ENCODE results near the gene OTUD5. TPM values are rescaled to one million over a fixed set of nuclear protein-coding genes. Genes with fewer than 3 reads are reported as not detected.

OTUD5 gene
- polyA plus RNA-seq, 2 of the 4 experiments (the other 2 are of a cell fraction): 45.9 to 57.7 TPM

- WGBS (ENCODE audit: missing lambda C conversion rate): 99% methylated on average over 5 of the region's 5 CpGs
- no peak overlapping the region for H3K4me2 ChIP-seq
- ChIA-PET POLR2A (no interaction called here), CTCF (no interaction called here)
- no peak for DNase-seq (ENCODE audit: low read depth in 1 of 2, low spot score in 1 of 2)
- no peak overlapping the region for H3K27ac ChIP-seq
- H3K9me3 ChIP-seq: no peaks in the 10 kb centered on the region
- no peak for FAIRE-seq
- no peak for TF ChIP-seq EHMT2 (IDR thresholded peaks at IDR 0.05; ENCODE audit: low read depth)
- no peak for TF ChIP-seq TP53 (CRISPR knock-in tag; IDR thresholded peaks at IDR 0.05)
- no peak for TF ChIP-seq RAD21 (conservative IDR thresholded peaks at IDR 0.05 in 1 of 2, IDR thresholded peaks at IDR 0.05 in 1 of 2)
- TF ChIP-seq POLR2A (IDR thresholded peaks at IDR 0.05; ENCODE audit: low read length): no peak
- no peak for TF ChIP-seq KDM5A (IDR thresholded peaks at IDR 0.05)
- TF ChIP-seq ATOH8 (CRISPR knock-in tag; IDR thresholded peaks at IDR 0.05; ENCODE audit: low read depth): no peak
- TF ChIP-seq USF2 (IDR thresholded peaks at IDR 0.05): no peak
- no peak for TF ChIP-seq FOXS1 (CRISPR knock-in tag; IDR thresholded peaks at IDR 0.05)
- TF ChIP-seq BCL3 (IDR thresholded peaks at IDR 0.05): no peak
- no peak for TF ChIP-seq CBX2 (IDR thresholded peaks at IDR 0.05; ENCODE audit: borderline replicate concordance, low read depth)
- no peak for TF ChIP-seq RCOR1 (IDR thresholded peaks at IDR 0.05; ENCODE audit: low read depth, low read length)
- TF ChIP-seq MAFK (IDR thresholded peaks at IDR 0.05; ENCODE audit: partially characterized antibody): no peak
- TF ChIP-seq ZSCAN20 (CRISPR knock-in tag; IDR thresholded peaks at IDR 0.05): no peak
- no peak for TF ChIP-seq KDM1A (IDR thresholded peaks at IDR 0.05; ENCODE audit: low read depth)
- TF ChIP-seq CTCF (IDR thresholded peaks at IDR 0.05): no peak
- no peak for TF ChIP-seq JUNB (IDR thresholded peaks at IDR 0.05)
- TF ChIP-seq TFCP2L1 (CRISPR knock-in tag; IDR thresholded peaks at IDR 0.05): no peak
- TF ChIP-seq HMGXB4 (CRISPR knock-in tag; IDR thresholded peaks at IDR 0.05; ENCODE audit: borderline replicate concordance): no peak
- 0 out of 3 replicates have a peak, but pooled peaks cover 2% of the 10 kb centered on the region for H3K4me1 ChIP-seq
- no peak overlapping the region for H3K4me3 ChIP-seq
- ATAC-seq: no peak
Measured at GRCh38 chrX:48924270-48924669, 33.1 kb downstream of the OTUD5 start.

- no peak for ATAC-seq
- 90% methylated on average over 6 of the region's 13 CpGs for WGBS (ENCODE audit: missing lambda C conversion rate)
- TF ChIP-seq ATOH8 (CRISPR knock-in tag; IDR thresholded peaks at IDR 0.05; ENCODE audit: low read depth) (no peak), CHD2 (IDR thresholded peaks at IDR 0.05; ENCODE audit: low read length, partially characterized antibody) (no peak), FOSB (CRISPR knock-in tag; IDR thresholded peaks at IDR 0.05) (no peak), CTCF (IDR thresholded peaks at IDR 0.05) (no peak), REST (IDR thresholded peaks at IDR 0.05) (no peak), E2F6 (IDR thresholded peaks at IDR 0.05; ENCODE audit: borderline replicate concordance, low read depth) (no peak), ZNF302 (CRISPR knock-in tag; IDR thresholded peaks at IDR 0.05) (no peak)
Measured at GRCh38 chrX:48923771-48924170, 33.6 kb downstream of the OTUD5 start.

More at GRCh38 chrX:48923771-48924170, 33.6 kb downstream of the OTUD5 start:
- H3K4me1 ChIP-seq: 0 out of 3 replicates have a peak, but pooled peaks cover 4% of the 10 kb centered on the region
- H3K9me3 ChIP-seq: no peaks in the 10 kb centered on the region
- CTCF ChIA-PET: no interaction called here
- no peak for FAIRE-seq
- DNase-seq (ENCODE audit: low read depth in 1 of 2, low spot score in 1 of 2): no peak
- no peak overlapping the region for H3K4me2 ChIP-seq
- no peak overlapping the region for H3K27ac ChIP-seq
- POLR2A ChIA-PET: no interaction called here
- H3K4me3 ChIP-seq: no peak overlapping the region

Measured in A549 (cell line).